ENCODE data around the gene EDC4. TPM values are rescaled to one million over a fixed set of nuclear protein-coding genes. Genes with fewer than 3 reads are reported as not detected.

Gene EDC4
- total and polyA plus RNA-seq, 2 experiments from 2014 or later, result 46.3 to 59.0 TPM

GRCh38 chr16:67888331-67888730 is 15.5 kb downstream of the EDC4 start:
- TF ChIP-seq EZH2 (IDR thresholded peaks at IDR 0.05; ENCODE audit: borderline replicate concordance), result no peak
- no peak for TF ChIP-seq CTCF (IDR thresholded peaks at IDR 0.05; ENCODE audit: poor library complexity)
- no peak for TF ChIP-seq EZH2phosphoT487 (IDR thresholded peaks at IDR 0.05; ENCODE audit: low read depth, severe bottlenecking, unreplicated experiment)
- 83% methylated on average over 3 of the region's 3 CpGs for WGBS (ENCODE audit: low lambda C conversion rate, missing lambda C conversion rate)
- H3K36me3 ChIP-seq (replicated peaks; ENCODE audit: insufficient read depth, low read depth), result no peaks in the 10 kb centered on the region

GRCh38 chr16:67892375-67892774 is 19.5 kb downstream of the EDC4 start:
- Histone ChIP-seq H4K20me1 (ENCODE audit: insufficient read depth, poor library complexity, severe bottlenecking) (peaks cover 11% of the 10 kb centered on the region), H3K4me2 (peak overlapping the region; percentile 75), H3K9me3 (ENCODE audit: low read depth) (no peaks in the 10 kb centered on the region), H3K4me3 (no peak overlapping the region), H3K9me2 (replicated peaks; ENCODE audit: insufficient read depth) (no peaks in the 10 kb centered on the region), H3K36me3 (replicated peaks; ENCODE audit: insufficient read depth, low read depth) (no peaks in the 10 kb centered on the region), H3K27ac (peak overlapping the region; percentile 50), H3K79me2 (peaks cover 41% of the 10 kb centered on the region), H3K27me3 (no peaks in the 10 kb centered on the region), H2AFZ (peak overlapping the region; percentile 45), H3K4me1 (ENCODE audit: insufficient read depth) (peaks cover 9% of the 10 kb centered on the region)
- TF ChIP-seq CTCF (IDR thresholded peaks at IDR 0.05; ENCODE audit: poor library complexity) (no peak), EZH2 (IDR thresholded peaks at IDR 0.05; ENCODE audit: borderline replicate concordance) (no peak), EZH2phosphoT487 (IDR thresholded peaks at IDR 0.05; ENCODE audit: low read depth, severe bottlenecking, unreplicated experiment) (no peak)
- DNase-seq (ENCODE audit: low spot score), result no peak
- 69% methylated on average over 5 of the region's 5 CpGs for WGBS (ENCODE audit: low lambda C conversion rate, missing lambda C conversion rate)

More at GRCh38 chr16:67888331-67888730, 15.5 kb downstream of the EDC4 start:
- no peak for DNase-seq (ENCODE audit: low spot score)
- no peak overlapping the region for H3K4me2 ChIP-seq
- no peaks in the 10 kb centered on the region for H3K9me2 ChIP-seq (replicated peaks; ENCODE audit: insufficient read depth)
- H3K9me3 ChIP-seq (ENCODE audit: low read depth), result no peaks in the 10 kb centered on the region
- no peak overlapping the region for H3K4me3 ChIP-seq
- peaks cover under 1% of the 10 kb centered on the region for H3K79me2 ChIP-seq
- no peak overlapping the region for H2AFZ ChIP-seq
- H4K20me1 ChIP-seq (ENCODE audit: insufficient read depth, poor library complexity, severe bottlenecking), result no peaks in the 10 kb centered on the region
- H3K27ac ChIP-seq, result no peak overlapping the region
- peaks cover 2% of the 10 kb centered on the region for H3K4me1 ChIP-seq (ENCODE audit: insufficient read depth)
- H3K27me3 ChIP-seq, result no peaks in the 10 kb centered on the region

- no peak for TF ChIP-seq EZH2 (IDR thresholded peaks at IDR 0.05; ENCODE audit: borderline replicate concordance)
- no peak for TF ChIP-seq EZH2phosphoT487 (IDR thresholded peaks at IDR 0.05; ENCODE audit: low read depth, severe bottlenecking, unreplicated experiment)
- no peak for TF ChIP-seq CTCF (IDR thresholded peaks at IDR 0.05; ENCODE audit: poor library complexity)
- peak within 1 kb of the TSS; percentile 86 for H3K4me2 ChIP-seq
- peaks cover 49% of the 10 kb centered on the region for H3K79me2 ChIP-seq
- peak within 1 kb of the TSS; percentile 97 for H3K27ac ChIP-seq
- DNase-seq (ENCODE audit: low spot score), result peak; percentile 98
- under 1% methylated on average over 55 of the region's 90 CpGs for WGBS (ENCODE audit: low lambda C conversion rate, missing lambda C conversion rate)
- H3K36me3 ChIP-seq (replicated peaks; ENCODE audit: insufficient read depth, low read depth), result no peaks in the 10 kb centered on the region
- H3K9me3 ChIP-seq (ENCODE audit: low read depth), result no peaks in the 10 kb centered on the region
- H3K4me1 ChIP-seq (ENCODE audit: insufficient read depth), result peaks cover 9% of the 10 kb centered on the region
- H3K4me3 ChIP-seq, result peak within 1 kb of the TSS; percentile 51
- H3K9me2 ChIP-seq (replicated peaks; ENCODE audit: insufficient read depth), result no peaks in the 10 kb centered on the region
- peaks cover 16% of the 10 kb centered on the region for H4K20me1 ChIP-seq (ENCODE audit: insufficient read depth, poor library complexity, severe bottlenecking)
- no peaks in the 10 kb centered on the region for H3K27me3 ChIP-seq
- H2AFZ ChIP-seq, result peak within 1 kb of the TSS; percentile 45
Observed at GRCh38 chr16:67892899-67893742, 20.3 kb downstream of the EDC4 start, which contains the start of gene PSKH1. TSS of gene PSKH1 (plus strand) at chr16:67893254. CDS start at chr16:67908750, 15,496 bp downstream.

Data from hepatocyte (in vitro differentiated cells).